ENCODE measurements around the gene ANKRD13A. TPM values are rescaled to one million over a fixed set of nuclear protein-coding genes. Genes with fewer than 3 reads are reported as not detected.

Gene ANKRD13A
- total and polyA plus RNA-seq, 2 experiments from 2014 or later, result 5.7 to 25.6 TPM

- TF ChIP-seq, protein P1, sequence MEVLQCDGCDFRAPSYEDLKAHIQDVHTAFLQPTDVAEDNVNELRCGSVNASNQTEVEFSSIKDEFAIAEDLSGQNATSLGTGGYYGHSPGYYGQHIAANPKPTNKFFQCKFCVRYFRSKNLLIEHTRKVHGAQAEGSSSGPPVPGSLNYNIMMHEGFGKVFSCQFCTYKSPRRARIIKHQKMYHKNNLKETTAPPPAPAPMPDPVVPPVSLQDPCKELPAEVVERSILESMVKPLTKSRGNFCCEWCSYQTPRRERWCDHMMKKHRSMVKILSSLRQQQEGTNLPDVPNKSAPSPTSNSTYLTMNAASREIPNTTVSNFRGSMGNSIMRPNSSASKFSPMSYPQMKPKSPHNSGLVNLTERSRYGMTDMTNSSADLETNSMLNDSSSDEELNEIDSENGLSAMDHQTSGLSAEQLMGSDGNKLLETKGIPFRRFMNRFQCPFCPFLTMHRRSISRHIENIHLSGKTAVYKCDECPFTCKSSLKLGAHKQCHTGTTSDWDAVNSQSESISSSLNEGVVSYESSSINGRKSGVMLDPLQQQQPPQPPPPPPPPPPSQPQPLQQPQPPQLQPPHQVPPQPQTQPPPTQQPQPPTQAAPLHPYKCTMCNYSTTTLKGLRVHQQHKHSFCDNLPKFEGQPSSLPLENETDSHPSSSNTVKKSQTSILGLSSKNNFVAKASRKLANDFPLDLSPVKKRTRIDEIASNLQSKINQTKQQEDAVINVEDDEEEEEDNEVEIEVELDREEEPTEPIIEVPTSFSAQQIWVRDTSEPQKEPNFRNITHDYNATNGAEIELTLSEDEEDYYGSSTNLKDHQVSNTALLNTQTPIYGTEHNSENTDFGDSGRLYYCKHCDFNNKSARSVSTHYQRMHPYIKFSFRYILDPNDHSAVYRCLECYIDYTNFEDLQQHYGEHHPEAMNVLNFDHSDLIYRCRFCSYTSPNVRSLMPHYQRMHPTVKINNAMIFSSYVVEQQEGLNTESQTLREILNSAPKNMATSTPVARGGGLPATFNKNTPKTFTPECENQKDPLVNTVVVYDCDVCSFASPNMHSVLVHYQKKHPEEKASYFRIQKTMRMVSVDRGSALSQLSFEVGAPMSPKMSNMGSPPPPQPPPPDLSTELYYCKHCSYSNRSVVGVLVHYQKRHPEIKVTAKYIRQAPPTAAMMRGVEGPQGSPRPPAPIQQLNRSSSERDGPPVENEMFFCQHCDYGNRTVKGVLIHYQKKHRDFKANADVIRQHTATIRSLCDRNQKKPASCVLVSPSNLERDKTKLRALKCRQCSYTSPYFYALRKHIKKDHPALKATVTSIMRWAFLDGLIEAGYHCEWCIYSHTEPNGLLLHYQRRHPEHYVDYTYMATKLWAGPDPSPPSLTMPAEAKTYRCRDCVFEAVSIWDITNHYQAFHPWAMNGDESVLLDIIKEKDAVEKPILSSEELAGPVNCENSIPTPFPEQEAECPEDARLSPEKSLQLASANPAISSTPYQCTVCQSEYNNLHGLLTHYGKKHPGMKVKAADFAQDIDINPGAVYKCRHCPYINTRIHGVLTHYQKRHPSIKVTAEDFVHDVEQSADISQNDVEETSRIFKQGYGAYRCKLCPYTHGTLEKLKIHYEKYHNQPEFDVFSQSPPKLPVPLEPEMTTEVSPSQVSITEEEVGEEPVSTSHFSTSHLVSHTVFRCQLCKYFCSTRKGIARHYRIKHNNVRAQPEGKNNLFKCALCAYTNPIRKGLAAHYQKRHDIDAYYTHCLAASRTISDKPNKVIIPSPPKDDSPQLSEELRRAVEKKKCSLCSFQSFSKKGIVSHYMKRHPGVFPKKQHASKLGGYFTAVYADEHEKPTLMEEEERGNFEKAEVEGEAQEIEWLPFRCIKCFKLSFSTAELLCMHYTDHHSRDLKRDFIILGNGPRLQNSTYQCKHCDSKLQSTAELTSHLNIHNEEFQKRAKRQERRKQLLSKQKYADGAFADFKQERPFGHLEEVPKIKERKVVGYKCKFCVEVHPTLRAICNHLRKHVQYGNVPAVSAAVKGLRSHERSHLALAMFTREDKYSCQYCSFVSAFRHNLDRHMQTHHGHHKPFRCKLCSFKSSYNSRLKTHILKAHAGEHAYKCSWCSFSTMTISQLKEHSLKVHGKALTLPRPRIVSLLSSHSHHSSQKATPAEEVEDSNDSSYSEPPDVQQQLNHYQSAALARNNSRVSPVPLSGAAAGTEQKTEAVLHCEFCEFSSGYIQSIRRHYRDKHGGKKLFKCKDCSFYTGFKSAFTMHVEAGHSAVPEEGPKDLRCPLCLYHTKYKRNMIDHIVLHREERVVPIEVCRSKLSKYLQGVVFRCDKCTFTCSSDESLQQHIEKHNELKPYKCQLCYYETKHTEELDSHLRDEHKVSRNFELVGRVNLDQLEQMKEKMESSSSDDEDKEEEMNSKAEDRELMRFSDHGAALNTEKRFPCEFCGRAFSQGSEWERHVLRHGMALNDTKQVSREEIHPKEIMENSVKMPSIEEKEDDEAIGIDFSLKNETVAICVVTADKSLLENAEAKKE (CRISPR knock-in tag; IDR thresholded peaks at IDR 0.05), result no peak
- TF ChIP-seq CTCF (conservative IDR thresholded peaks at IDR 0.05; ENCODE audit: low read depth in 2 of 2) (no peak), CREB1 (CRISPR knock-in tag; IDR thresholded peaks at IDR 0.05; ENCODE audit: low read depth) (no peak), JUNB (IDR thresholded peaks at IDR 0.05; ENCODE audit: unreplicated experiment) (no peak), STAT1 (IDR thresholded peaks at IDR 0.05; ENCODE audit: unreplicated experiment) (no peak), NANOG (IDR thresholded peaks at IDR 0.05; ENCODE audit: borderline replicate concordance) (no peak), EZH2 (IDR thresholded peaks at IDR 0.05; ENCODE audit: low read depth, unreplicated experiment) (no peak), ETS1 (IDR thresholded peaks at IDR 0.05) (no peak), EZH2phosphoT487 (IDR thresholded peaks at IDR 0.05; ENCODE audit: unreplicated experiment) (no peak), REST (IDR thresholded peaks at IDR 0.05; ENCODE audit: unreplicated experiment) (no peak)
Observed at GRCh38 chr12:110006115-110006514, 6.9 kb downstream of the ANKRD13A start (continued).

All from GM23338 (cell line).